Occipital lobe (tissue), 2 donors: Measurements from ENCODE around the gene PYGO2. TPM values are rescaled to one million over a fixed set of nuclear protein-coding genes. Genes with fewer than 3 reads are reported as not detected.

Experiments used
- DNase-seq: peaks from one replicate; lab custom pipeline; 2025; lab: John Stamatoyannopoulos, UW
- total RNA-seq: library from RNA; depleted of rRNA; stranded (reverse); fragments of >200 nt; gene quantifications from one replicate; pipeline ENCODE4 v1.2.3, GENCODE V29; 2014

The PYGO2 gene
- total RNA-seq, 1 donor from 2014 or later = 11.2 TPM

DNA sequence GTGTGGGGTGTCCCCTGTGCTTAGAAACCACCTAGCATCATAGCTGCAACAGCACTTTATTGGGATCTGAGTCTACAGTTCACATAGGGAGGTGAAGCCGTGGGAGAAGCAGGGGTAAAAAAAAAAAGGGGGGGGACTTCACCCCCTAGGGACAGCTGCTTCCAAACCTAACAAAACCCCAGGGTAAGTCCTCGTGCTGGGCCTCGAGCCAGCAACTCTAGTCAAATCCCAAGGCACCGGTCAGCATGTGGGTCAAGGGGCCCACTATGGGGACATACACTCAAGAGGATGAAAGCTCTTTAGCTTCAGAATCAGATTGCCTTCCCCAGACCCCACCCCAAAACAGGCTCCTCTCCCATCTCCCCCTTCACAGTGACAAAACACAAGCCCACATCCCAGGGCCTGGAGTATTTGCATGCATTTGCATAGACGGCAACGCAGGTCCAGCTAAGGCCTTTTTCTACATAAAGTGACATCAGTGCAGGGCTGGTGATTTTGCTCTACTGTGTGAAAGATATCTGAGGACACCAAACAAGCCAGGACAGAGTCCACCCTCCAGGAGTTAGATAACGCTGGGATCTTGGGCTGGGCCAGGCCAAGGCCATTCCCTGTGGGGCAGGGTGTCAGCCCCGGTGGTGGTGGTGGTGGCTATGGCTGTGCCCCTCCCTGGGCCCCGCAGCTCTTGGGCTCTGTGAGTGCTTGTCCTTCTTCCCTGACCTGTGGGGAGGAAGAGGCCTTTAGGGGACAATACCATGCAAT, 17.0 kb downstream of the PYGO2 start:
- DNase-seq = no peak

DNA sequence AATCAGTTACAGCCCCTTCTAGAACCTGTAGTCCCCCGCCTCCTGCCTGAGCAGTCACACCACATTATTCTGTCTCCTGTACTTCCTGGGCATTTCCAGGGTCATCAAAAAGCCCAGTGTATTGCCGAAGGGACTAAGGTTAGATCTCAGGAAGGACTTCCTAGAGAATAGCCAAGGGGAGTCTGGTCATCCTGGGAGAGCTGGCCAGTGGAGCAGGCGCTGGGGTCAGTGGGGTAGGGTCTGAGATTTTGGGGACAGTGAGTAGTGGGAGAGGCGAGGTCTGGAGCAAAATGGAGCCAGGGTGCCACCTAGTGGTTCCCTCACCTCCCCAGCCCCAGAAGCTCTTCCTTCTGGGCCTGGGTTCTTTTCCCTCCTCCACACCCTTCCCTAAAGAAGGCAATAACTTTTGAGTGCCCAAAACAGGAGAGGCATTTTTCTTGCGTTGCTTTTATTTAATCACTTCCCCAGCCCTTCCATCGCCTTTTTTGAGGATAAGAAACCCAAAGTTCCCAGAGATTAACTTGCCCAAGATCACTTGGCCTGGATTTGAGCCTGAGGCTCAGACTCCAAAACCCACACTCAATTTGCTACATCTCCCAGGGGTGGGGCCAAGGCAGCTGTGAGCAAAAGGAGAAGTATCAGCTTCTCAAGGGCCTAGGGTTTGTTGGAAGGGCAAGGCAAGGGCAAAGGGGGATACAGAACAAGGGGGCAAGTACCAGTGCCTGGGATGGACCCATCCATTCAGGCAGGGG, 17.8 kb downstream of the PYGO2 start:
- no peak for DNase-seq

DNA sequence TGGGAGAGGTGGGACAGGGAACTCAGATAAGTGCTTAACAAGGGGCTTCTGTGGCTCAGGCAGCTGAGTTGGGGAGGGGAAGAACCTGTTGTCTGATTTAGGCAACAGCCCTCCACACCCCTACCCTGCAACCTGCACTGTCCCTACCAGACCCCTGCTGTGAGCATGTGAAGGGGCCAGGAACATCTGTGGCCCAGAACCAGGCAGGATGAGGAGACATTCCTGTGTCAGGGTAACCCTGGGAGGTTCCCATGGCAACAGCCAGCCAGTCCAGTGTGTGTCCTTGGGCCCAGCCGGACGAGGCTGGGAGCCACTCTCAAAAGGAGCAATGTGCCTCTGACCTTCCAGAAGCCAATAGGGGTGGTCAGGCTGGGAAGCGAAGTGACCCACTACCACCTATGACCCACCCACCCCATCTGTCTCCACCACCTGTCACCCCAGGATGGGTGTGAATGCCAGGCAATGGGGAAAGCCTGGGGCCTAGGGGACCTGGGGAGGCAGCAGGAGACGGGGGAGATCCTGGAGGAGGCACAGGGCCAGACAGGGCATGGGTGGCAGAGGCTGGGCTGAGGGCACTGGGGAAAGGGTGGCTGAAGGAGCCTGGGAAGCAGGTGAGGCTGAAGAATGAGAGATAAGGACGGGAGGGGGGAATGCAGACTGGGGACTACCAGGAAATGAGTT, 20.1 kb downstream of the PYGO2 start:
- no peak for DNase-seq

DNA sequence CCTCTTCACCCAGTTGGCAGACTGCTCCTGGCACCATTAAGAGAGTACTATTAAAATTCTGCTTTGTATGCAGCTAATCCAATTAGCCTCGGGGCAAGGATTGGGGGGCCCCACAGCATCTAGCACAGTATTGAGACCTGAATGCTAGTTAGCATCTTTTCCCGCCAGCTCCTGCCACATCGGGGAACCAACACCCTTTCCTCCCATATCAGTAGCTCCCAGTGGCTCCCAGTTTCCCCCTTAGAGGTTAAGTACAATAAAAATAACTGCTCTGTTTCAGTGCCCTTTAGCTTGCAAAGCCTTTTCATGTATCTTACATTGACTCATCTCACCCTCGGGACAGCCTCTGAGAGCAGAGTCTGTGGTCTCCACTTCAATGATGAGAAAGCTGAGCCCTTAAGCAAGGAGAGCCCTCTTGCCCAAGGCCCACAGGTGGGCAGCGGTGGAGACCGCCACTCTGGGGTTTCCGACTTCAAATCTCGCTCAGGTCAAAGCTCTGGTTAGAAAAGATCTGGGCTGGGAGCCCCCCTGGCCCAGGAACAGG, 20.9 kb downstream of the PYGO2 start:
- no peak for DNase-seq

DNA sequence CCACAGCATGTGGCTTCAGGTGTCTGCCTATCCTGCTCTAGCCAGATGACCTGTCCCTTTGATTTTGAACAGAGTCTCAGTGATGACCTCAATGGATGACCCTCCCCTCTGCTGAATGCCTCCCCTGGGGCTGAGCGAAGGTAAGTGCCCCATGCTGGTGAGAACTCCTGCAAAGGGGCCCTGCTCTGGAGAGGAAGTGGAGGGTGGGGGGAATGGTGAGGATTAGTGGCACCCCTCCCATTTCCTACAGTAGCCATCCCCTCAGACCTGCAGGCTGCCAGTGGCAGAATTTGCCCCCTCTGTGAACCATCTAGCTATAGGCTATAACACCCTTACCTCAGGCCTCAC, 21.4 kb downstream of the PYGO2 start:
- DNase-seq = no peak

DNA sequence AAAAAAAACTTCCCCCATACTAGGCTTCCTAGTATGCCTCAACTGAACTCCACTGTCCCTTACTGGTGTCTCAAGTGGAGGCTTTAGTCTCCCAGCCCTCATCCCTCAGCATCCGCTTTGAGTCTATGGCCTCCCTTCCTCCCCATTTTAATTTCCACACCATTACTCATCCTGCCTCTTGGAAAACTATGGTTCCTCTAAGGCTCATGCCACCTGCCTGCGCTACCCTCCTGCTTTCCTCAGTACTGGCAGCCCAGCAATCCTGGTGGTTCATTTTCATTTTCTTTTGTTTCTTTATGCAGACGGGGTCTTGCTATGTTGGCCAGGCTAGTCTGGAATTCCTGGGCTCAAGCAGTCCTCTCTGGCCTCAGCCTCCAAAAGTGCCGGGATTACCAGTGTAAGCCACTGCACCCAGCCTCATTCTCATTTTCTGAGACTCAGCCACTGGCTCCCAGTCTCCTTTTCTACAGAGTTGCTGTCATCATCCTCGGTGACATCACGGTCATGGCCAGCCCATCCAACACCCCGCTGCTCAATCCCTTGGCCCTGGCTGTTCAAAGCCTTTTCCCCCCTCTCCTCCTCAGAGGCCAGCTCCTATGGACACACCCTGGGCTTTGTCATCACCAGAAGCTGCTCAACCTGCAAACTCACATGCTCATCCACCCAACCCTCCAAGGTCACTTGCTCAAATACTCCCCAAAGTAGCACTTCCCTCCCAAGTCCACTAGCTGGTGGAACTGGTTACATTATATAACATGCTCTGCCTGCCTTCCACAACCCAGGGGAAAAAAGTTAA, 22.8 kb downstream of the PYGO2 start:
- DNase-seq = no peak

DNA sequence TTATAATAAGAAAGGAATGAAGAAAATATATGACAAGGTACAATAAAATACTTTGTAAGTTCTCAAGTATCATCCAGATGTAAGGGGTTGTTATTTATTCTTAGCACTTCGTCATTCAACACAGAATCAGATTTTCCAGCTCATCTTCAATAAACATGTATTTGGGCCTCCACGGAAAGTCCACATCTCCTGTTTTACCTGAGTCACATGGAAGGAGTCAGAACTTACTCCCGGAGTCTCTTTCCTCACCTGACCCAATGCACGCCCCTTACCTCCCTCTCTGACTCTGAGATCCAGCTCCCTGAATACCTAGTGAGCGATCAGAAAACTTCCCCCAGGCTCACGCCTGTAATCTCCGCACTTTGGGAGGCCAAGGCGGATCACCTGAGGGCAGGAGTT, 23.6 kb downstream of the PYGO2 start:
- no peak for DNase-seq

DNA sequence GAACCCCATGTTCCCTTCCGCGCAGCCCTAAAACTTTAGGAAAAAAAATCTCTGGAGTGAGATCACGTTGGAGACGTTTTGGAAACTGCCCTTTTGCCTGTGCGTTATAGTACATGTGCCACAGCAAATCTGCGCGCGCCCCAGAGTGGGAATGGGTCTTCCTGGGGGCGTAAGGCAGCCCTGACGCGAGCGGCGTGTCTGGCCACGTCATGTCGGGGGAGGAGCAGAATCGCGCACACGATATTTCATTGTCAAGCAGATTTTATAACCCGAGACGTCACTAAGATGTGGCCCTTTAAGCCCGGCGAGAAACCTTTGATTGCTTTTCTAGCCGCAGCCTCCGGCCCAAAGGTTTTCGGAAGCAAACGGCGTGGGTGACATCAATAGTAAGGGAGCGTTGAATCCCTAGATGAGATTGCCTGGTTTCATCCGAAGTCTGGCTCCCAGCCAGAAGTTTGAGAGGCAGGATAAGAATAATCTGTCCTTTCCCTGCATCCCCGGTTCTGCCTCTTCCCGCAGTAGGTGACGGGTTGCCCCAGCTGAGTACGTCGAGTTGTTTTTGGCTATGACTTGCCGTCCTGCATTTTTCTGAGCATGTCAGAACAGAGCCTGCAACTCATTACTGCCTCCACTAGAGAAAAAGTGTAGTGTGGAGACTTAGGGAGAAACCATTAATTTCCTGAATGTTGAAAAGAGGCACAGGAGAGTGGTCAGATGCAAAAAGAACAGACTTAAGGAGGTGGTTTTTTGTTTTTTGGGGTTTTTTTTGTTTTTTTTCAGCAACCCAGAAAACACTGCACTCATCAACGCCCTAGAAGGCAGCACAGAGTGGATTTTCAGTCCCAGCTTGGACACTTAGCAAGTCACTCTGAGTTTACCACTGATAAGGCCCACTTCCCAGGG, 24.2 kb downstream of the PYGO2 start:
- peak; percentile 92 for DNase-seq

DNA sequence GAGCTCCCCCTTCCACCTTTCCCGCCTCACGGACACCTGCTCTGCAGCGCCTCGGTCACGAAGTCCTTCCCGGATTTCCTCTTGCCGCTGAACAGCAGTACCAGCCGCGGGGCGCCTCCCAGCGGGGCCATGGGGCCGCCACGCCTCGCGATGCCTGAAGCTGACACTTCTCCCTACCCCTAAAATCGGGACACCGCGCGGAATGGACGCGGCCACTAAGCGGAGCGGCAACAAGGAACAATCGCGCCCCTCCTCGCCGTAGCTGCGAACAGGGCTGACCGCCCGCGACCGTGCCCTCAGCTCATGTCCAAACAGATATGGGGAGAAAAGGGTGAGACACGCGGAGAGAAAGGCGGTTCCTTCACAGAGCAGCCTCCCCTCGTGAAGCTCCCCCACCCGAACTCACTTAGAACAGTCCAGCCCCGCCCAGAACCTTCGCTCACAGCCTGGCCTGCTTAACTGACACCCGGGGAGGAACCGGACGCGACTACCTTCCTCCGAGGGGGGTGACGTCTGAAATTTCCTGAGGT, 25.0 kb downstream of the PYGO2 start, which contains the start of gene PMVK:
TSS of gene PMVK (minus strand) at position 165 of the 530 bp plus-strand sequence. CDS start at position 131, 34 bp downstream.
- peak; percentile 96 for DNase-seq

DNA sequence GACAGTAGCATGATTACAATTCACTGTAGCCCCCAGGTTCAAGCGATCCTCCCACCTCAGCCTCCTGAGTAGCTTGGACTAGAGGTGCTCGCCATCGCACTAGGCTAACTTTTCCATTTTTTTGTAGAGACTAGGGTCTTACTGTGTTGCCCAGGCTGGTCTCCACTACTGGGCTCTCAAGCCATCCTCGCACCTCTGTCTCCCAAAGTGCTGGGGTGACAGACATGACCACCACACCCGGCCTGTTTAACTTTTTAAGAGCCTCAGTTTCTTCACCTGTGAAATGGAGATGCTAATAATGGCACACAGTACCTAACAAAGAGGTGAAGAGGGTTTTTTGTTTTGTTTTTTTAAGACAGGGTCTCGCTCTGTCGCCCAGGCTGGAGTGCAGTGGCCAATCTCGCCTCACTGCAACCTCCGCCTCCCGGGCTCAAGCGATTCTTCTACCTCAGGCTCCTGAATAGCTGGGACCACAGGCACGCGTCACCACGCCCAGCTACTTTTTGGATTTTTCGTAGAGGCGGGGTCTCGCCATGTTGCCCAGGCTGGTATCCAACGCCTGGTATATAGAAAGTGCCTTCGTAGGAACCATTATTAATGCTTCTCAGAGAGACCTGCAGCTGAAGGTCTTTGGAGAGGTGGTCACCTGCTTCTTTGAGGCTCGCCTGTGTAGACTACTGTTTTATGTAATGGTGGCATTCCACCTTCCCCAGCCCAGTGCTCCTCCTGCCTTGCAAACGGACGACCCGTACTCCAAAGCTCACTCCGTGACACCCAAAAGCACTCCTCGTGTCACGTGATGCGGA, 25.6 kb downstream of the PYGO2 start:
- no peak for DNase-seq

DNA sequence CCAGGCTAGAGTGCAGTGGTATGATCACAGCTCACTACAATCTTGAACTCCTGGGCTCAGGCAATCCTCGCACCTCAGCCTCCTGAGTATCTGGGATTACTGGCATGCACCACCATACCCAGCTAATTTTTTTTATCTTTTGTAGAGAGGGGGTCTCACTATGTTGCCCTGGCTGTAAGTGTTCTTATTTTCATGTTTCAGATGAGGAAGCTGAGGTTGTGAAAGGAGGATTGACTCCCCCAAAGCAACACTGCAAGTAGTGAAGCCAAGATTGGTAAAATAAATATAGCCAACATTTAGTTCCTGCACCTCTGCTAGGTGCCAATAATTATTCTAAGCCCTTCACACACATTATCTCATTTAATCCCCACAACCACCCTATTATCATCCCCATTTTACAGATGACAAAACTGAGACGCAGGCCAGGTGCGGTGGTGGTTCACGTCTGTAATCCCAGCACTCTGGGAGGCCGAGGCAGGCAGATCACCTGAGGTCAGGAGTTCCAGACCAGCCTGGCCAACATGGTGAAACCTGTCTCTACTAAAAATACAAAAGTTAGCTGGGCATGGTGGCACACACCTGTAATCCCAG, 27.1 kb downstream of the PYGO2 start:
- no peak for DNase-seq

DNA sequence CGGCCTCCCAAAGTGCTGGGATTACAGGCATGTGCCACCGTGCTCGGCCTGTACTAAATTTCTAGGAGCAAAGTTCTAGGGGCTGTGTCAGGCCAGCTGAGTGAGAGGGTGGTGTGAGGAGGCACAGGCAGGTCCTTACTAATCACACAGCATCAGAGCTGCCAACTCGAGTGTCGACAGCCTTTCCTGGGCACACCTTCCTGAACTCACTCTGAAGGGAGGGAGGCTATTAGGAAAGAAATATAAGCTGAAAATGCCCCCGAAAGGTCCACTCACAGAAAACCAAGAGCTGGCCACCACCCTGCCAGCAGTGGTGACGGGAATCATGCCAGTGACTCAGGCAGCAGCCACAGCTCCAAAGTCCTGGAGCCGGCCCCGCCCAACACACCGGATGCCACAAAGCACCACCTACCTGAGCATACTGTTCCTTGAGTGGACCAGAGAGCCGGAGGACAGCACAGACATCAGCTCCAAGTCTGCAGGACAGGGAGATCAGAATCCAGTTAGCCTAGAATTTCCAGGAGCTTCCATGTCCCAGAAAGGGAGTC, 29.6 kb downstream of the PYGO2 start:
- DNase-seq = no peak

DNA sequence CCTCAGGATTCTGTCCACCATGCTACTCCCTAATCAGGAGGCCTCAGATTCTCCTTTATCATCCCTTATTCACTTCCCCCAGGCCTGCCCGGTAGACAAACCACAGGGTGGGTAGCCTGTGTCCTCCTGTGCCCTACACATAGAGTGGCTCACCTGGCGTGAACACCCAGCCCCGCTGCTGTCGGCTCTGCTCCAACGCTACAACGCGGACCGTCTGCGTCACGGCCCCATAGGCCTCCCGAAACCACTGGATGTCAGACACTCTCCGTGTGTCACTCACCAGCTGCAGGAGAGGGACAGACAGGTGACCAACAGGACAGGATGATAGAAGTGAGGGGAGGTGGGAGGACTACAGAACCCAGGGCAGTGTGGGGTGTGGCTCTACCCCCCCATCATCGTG, 35.4 kb downstream of the PYGO2 start:
- DNase-seq = no peak

DNA sequence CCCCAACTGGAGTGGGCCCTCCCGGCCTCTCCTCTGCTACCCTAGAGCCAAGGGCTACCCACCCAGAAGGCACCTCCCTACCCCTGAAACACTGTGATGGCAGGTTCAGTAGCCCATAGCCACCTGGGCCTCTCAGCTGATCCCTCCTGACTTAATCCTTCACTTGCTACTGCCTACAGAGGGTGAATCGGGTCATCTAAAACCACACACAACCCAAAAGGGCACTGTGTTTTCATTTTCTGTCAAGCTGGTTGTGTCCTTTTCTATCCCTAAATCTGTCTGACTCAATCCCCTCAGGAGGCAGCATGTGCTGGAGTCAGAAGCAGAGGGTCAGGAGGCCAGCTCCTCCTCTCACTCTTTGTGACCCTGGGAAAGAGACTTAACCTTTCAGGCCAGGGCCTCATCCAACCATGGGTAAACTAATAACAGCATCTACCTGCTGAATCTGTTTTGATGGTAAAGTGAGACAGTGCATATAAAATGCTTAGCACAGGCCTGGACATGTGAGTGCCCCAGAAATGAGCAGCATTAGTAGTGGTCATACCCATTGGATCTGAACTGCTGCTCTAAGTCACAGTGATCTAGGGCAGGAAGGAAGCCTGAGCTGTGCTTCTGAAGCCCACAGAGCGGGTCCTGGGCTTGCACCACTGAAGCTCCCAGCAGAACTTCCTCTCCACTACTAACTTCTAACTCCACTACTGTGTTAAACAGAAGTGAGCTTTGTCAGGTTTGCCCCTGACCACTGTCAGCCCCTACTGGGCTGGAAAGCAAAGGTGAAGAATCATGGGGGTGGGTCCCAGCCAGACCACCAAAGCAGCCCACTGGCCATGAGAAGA, 36.0 kb downstream of the PYGO2 start:
- no peak for DNase-seq

DNA sequence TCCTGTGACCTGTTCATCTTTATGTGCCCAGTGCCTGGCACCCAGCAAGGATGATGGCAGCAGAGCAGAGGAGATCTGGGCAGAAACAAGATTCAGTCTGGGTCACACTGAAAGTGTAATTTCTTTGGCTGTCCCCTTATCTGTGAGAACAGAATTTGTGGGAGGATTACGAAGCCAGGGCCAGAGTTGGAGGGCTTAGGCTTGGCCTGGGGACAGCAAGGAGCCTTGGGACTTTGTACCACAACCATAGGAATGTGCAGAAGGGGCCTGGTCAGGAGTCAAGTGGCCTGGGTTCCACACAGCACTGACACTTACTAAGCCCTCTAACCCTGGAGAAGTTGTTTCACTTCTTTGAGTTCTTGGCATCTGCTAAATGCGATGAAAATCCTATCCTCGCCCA, 37.9 kb downstream of the PYGO2 start:
- DNase-seq = no peak

DNA sequence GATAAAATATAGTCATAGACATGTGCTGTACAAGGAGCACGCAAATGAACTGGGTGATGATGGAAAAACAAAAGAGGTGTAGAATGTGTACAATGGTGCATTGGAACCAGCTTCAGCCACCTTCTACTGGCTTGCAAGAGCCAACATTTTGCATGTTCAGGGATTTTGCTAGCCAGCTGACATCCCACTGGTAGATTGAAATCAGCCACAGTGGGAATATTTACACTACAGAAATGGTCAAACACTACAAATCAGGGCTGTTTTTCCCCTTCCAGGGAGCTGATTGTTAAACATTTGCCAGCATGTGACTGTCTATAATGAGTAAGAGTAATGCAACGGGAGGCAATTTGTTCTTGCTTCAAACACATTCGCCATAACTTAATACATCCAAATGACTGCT, 48.3 kb downstream of the PYGO2 start:
- DNase-seq = no peak

DNA sequence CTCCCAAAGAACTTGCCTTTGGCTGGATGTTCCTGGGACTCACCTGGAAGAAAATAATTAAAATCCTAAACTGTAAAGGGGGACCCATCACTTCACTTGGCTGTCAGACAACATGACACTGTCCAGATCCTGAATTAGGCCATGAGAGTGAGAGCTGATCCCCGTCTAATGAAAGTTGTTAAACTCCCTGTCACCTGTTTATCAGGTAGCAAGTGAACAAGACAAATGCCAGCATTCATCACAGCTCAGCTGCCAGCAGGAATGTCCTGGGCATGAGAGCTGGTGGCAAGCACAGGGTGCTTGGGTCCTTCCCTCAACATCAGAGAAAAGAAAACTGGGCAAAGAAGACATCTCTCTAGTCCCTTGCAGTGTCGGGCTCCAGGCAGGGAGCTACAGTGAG, 48.8 kb downstream of the PYGO2 start:
- no peak for DNase-seq
